HG02943 (cell line): Measurements from ENCODE around the gene MYO15B.
"Not testable (repeated sequence)": the region's sequence is repeated elsewhere in the genome, so short reads cannot be mapped to it uniquely, and the experiment has no call there.

Experiments used
- ATAC-seq: cut with Tn5 transposase; IDR thresholded peaks from one replicate; pipeline ENCODE4 v1.9.1; 2021; ENCODE audit warnings: mild to moderate bottlenecking, low read depth, moderate library complexity; ENCODE audit not compliant: unreplicated experiment

The MYO15B gene

GRCh38 chr17:75635610-75636202 lies 48.1 kb downstream of the MYO15B start:
- no peak for ATAC-seq

GRCh38 chr17:75636381-75637142 lies 49.0 kb downstream of the MYO15B start:
- no peak for ATAC-seq

GRCh38 chr17:75637143-75637538 lies 49.5 kb downstream of the MYO15B start:
- ATAC-seq = no peak

- ATAC-seq = no peak
These were observed 50.0 kb downstream of the MYO15B start for GRCh38 chr17:75637551-75637950.

- ATAC-seq = not testable (repeated sequence)
These were observed 50.4 kb downstream of the MYO15B start for GRCh38 chr17:75638039-75638438.

GRCh38 chr17:75638893-75639292 lies 51.3 kb downstream of the MYO15B start:
- ATAC-seq = no peak

GRCh38 chr17:75639327-75639726 lies 51.7 kb downstream of the MYO15B start:
- no peak for ATAC-seq

- ATAC-seq = no peak
These were observed 52.4 kb downstream of the MYO15B start for GRCh38 chr17:75639771-75640555.

GRCh38 chr17:75640556-75641119 lies 53.0 kb downstream of the MYO15B start:
- ATAC-seq = no peak

GRCh38 chr17:75641343-75641742 lies 53.7 kb downstream of the MYO15B start:
- ATAC-seq = no peak

GRCh38 chr17:75642182-75642783 lies 54.7 kb downstream of the MYO15B start:
- no peak for ATAC-seq

- ATAC-seq = no peak
These were observed 55.4 kb downstream of the MYO15B start for GRCh38 chr17:75642784-75643642.

- ATAC-seq = no peak
These were observed 56.0 kb downstream of the MYO15B start for GRCh38 chr17:75643643-75644017.

GRCh38 chr17:75645501-75645888 lies 57.9 kb downstream of the MYO15B start:
- ATAC-seq = no peak

GRCh38 chr17:75645889-75646637 lies 58.5 kb downstream of the MYO15B start:
- ATAC-seq = peak; percentile 92

- peak; percentile 5 for ATAC-seq
These were observed 59.0 kb downstream of the MYO15B start for GRCh38 chr17:75646638-75646992.

- ATAC-seq = no peak
These were observed 59.5 kb downstream of the MYO15B start for GRCh38 chr17:75647061-75647460.

GRCh38 chr17:75647921-75648320 lies 60.3 kb downstream of the MYO15B start:
- ATAC-seq = no peak

- no peak for ATAC-seq
These were observed 62.1 kb downstream of the MYO15B start for GRCh38 chr17:75649687-75650086.
